ENCODE data around the gene PPP4R3B.
"Not testable (repeated sequence)": the region's sequence is repeated elsewhere in the genome, so short reads cannot be mapped to it uniquely, and the experiment has no call there.

The PPP4R3B gene

DNA sequence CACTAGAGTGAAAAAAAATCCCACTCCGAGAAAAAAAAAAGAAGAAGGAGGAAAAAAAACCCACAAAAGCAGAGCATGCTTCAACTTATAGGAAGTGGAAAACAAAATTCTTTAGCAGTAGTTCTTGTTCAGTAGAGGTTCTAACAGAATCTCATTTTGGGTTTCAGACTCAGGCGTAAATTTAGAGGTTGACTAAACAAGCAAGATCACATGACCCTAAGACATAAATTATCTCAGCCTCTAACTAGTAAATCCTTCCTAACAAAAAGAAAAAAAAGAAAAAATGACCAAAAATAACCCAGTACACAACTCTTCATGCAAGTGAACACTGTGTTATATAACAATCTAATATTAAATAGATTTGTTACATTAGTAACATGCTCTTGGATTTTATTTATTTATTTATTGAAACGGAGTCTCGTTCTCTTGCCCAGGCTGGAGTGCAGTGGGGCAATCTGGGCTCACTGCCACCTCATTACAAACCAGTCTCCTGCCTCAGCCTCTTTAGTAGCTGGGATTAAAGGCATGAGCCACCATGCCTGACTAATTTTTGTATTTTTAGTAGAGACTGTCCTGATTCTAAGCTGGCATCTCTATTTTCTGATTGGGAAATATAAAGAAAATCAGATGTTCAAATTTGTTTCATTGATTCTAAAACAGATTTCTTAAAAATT, 35.4 kb downstream of the PPP4R3B start:
- H3K4me3 ChIP-seq (ENCODE audit: low read depth, low read length) = no peak overlapping the region
- POLR2A ChIA-PET = no interaction called here
- CTCF ChIA-PET = interaction anchor here (1.3 kb wide), 1 partner anchor 11 kb away, joined by 4 read pairs; no protein-coding TSS in a partner anchor
- no peak for TF ChIP-seq CTCF (IDR thresholded peaks at IDR 0.05; ENCODE audit: insufficient read depth, low read length, missing control alignments)
- no peak for DNase-seq (ENCODE audit: low read depth, low spot score)

DNA sequence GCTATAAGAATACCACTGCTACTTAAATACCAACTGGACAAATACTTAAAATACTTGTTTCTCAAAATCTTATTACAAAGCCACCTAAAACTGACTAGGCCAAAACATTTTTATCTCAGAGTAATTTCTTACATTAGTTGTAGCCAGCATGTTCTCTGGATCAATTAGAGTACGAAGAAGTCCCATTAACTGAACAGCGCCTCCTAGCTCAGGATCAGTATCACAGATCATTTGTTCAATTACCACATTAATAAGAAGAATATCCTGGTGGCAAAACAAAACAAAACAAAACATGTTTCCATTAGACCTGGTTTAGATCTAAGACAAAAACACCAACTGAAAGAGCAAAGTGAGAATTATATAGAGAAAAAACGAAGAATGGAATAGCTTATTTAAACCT, 36.0 kb downstream of the PPP4R3B start:
- CTCF ChIA-PET = interaction anchor here (1.3 kb wide), 1 partner anchor 12 kb away, joined by 4 read pairs; no protein-coding TSS in a partner anchor
- TF ChIP-seq CTCF (IDR thresholded peaks at IDR 0.05; ENCODE audit: insufficient read depth, low read length, missing control alignments) = no peak
- POLR2A ChIA-PET = no interaction called here
- no peak overlapping the region for H3K4me3 ChIP-seq (ENCODE audit: low read depth, low read length)
- DNase-seq (ENCODE audit: low read depth, low spot score) = no peak

GRCh38 chr2:55569002-55569401, 48.4 kb downstream of the PPP4R3B start:
- H3K4me3 ChIP-seq (ENCODE audit: low read depth, low read length); POLR2A ChIA-PET; DNase-seq (ENCODE audit: low read depth, low spot score): not testable (repeated sequence)
- CTCF ChIA-PET = interaction anchor here (1.0 kb wide), 1 partner anchor 28 kb away, joined by 3 read pairs; no protein-coding TSS in a partner anchor

GRCh38 chr2:55567298-55567697, 50.1 kb downstream of the PPP4R3B start:
- ChIA-PET POLR2A (no interaction called here), CTCF (interaction anchor here (3.0 kb wide), 1 partner anchor 11 kb away, joined by 7 read pairs; no protein-coding TSS in a partner anchor)
- H3K4me3 ChIP-seq (ENCODE audit: low read depth, low read length) = no peak overlapping the region
- TF ChIP-seq CTCF (IDR thresholded peaks at IDR 0.05; ENCODE audit: insufficient read depth, low read length, missing control alignments) = no peak
- no peak for DNase-seq (ENCODE audit: low read depth, low spot score)

DNA sequence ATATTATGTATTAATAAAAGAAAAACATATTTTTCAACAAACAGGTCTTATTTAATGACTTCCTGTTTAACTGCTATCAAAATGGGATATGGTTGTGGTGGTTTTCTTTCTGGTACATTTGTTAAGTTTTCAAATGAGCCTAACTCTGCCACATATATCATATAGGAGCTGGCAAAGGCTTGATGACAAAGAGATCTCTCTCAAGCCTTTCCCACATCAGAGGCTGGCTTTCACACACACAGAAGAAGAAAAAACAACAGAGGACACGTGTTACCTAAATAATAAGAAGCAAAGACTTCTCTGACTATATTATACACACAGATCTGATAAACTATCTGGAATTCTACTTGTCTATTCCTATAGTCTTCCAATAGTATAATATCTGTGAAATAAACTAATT, 51.8 kb downstream of the PPP4R3B start:
- no peak for DNase-seq (ENCODE audit: low read depth, low spot score)
- ChIA-PET POLR2A (interaction anchor here (0.6 kb wide), 1 partner anchor 8 kb away, joined by 3 read pairs; no protein-coding TSS in a partner anchor), CTCF (interaction anchor here (1.3 to 3.0 kb wide), 2 partner anchors 9 to 12 kb away, joined by 3 to 7 read pairs; no protein-coding TSS in a partner anchor)
- TF ChIP-seq CTCF (IDR thresholded peaks at IDR 0.05; ENCODE audit: insufficient read depth, low read length, missing control alignments) = no peak
- no peak overlapping the region for H3K4me3 ChIP-seq (ENCODE audit: low read depth, low read length)

DNA sequence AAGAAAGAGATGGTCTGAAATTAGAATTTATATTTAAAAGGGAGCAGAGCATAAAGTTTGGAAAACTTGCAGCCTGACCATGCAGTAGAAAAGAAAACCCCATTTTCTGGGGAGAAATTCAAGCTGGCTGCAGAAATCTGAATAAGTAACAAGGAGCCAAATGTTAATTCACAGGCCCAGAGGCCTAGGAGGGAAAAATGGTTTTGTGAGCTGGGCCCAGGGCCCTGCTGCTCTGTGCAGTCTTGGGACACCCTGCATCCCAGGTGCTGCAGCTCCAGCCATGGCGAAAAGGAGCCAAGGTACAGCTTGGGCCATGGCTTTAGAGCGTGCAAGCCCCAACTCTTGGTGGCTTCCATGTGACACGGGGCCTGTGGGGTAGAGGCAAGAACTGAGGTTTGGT, 56.6 kb downstream of the PPP4R3B start:
- H3K4me3 ChIP-seq (ENCODE audit: low read depth, low read length) = no peak overlapping the region
- POLR2A ChIA-PET = no interaction called here
- CTCF ChIA-PET = interaction anchor here (1.0 kb wide), 1 partner anchor 32 kb away, joined by 3 read pairs; no protein-coding TSS in a partner anchor
- DNase-seq (ENCODE audit: low read depth, low spot score) = no peak
- no peak for TF ChIP-seq CTCF (IDR thresholded peaks at IDR 0.05; ENCODE audit: insufficient read depth, low read length, missing control alignments)
